ENCODE measurements around the gene S100A13.

DNA sequence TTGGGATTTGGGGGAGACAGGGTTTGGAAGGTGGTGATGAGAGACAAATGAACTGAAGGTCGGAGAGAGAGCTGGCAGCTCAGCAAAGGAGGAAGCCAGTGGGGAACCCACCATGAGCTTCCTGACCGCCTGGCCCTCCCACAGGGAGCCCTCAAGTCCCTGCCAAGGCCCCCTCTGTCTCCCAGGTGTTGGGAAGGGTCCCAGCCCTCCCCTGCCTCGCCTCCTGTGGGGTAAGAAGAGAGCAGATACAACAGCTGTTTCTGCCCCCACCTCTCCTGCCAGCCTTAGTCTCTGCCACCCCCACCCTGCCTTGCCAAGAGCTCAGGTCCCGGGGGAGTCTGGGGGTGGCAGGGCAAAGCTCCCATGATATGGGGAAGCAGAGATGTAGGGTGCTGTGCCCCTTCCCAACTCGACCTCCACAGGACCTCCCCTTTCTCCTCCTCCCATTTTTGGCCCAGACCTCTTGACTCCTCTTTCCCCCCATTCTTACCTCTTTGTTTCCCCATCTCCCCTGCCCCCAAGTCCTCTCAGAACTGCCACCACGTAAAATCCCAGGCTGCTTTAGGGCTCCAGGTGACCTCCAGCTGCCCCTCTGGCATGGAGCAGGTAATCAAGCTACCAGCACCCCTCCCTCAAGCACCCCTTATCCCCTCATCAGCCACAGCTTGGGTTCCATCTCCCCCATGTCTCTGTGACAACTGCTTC is 1.5 kb upstream of the S100A13 start:
- TF ChIP-seq, protein P1, sequence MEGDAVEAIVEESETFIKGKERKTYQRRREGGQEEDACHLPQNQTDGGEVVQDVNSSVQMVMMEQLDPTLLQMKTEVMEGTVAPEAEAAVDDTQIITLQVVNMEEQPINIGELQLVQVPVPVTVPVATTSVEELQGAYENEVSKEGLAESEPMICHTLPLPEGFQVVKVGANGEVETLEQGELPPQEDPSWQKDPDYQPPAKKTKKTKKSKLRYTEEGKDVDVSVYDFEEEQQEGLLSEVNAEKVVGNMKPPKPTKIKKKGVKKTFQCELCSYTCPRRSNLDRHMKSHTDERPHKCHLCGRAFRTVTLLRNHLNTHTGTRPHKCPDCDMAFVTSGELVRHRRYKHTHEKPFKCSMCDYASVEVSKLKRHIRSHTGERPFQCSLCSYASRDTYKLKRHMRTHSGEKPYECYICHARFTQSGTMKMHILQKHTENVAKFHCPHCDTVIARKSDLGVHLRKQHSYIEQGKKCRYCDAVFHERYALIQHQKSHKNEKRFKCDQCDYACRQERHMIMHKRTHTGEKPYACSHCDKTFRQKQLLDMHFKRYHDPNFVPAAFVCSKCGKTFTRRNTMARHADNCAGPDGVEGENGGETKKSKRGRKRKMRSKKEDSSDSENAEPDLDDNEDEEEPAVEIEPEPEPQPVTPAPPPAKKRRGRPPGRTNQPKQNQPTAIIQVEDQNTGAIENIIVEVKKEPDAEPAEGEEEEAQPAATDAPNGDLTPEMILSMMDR (IDR thresholded peaks at IDR 0.05; ENCODE audit: borderline replicate concordance, extremely low read depth, low read length, poor library complexity, severe bottlenecking): no peak
- no peak for TF ChIP-seq EZH2 (IDR thresholded peaks at IDR 0.05; ENCODE audit: borderline replicate concordance, low read depth, low read length, severe bottlenecking)
